Upper lobe of left lung (tissue), 6 donors: ENCODE measurements around the gene SYDE1. TPM values are rescaled to one million over a fixed set of nuclear protein-coding genes. Genes with fewer than 3 reads are reported as not detected.

Experiments used
- ATAC-seq, 2 donors: fragments of 200-7000 bp; cut with Tn5 transposase; one replicate each; pipeline ENCODE4 v1.9.1; 2022; ENCODE audit warnings: mild to moderate bottlenecking in 2 of 2, moderate library complexity in 2 of 2; ENCODE audit not compliant: low FRiP score in 2 of 2
- DNase-seq, 2 donors: peaks; one replicate each; pipeline ENCODE4 v3.0.0-alpha.2; 2019 to 2020
- H3K27ac ChIP-seq, 4 donors: fragments of 200-600 bp; sonication (generic); one replicate each; pipeline ENCODE4 v1.5.1; 2016 to 2019
- H3K27me3 ChIP-seq, 4 donors: fragments of 200-600 bp; sonication (generic); one replicate each; pipeline ENCODE4 v1.5.1; 2017 to 2019
- H3K36me3 ChIP-seq, 4 donors: fragments of 200-600 bp; sonication (generic); one replicate each; pipeline ENCODE4 v1.5.1; 2016 to 2019
- H3K4me1 ChIP-seq, 4 donors: fragments of 200-600 bp; sonication (generic); one replicate each; pipeline ENCODE4 v1.5.1; 2018 to 2019
- H3K4me3 ChIP-seq, 4 donors: fragments of 200-600 bp; sonication (generic); one replicate each; pipeline ENCODE4 v1.5.1; 2017 to 2019; ENCODE audit warnings: mild to moderate bottlenecking in 2 of 4, moderate library complexity in 1 of 4
- H3K9me3 ChIP-seq, 4 donors: fragments of 200-600 bp; sonication (generic); one replicate each; pipeline ENCODE4 v1.5.1; 2018 to 2019
- EP300 ChIP-seq, 4 donors: sonication (generic); formaldehyde crosslinking; IDR thresholded peaks; one replicate each; pipeline ENCODE4 v1.5.1; 2017; ENCODE audit warnings: antibody characterized with exemption in 4 of 4, control low read depth in 2 of 4
- POLR2A ChIP-seq, 4 donors: fragments of 450-650 bp; IDR thresholded peaks; one replicate each; pipeline ENCODE4 v1.5.1; 2016 to 2017; ENCODE audit warnings: antibody characterized with exemption in 4 of 4, mild to moderate bottlenecking in 2 of 4
- POLR2AphosphoS5 ChIP-seq, 2 donors: sonication (generic); formaldehyde crosslinking; IDR thresholded peaks; one replicate each; pipeline ENCODE4 v1.5.1; 2017; ENCODE audit warnings: antibody characterized with exemption in 2 of 2
- WGBS, 2 donors: methylation state at CpG; one replicate each; pipeline ENCODE4 v1.1.5; 2017 to 2018; 5-methylcytosine and 5-hydroxymethylcytosine counted together
- total RNA-seq, 6 donors: library from RNA; depleted of rRNA in 4 of 6; stranded (reverse); fragments of >200 nt in 4 of 6; gene quantifications; one replicate each; pipeline versions ENCODE4 v1.1.0 to v1.2.1, GENCODE V29; 2016 to 2021
- TF ChIP-seq, protein P1 (sequence below), 6 experiments: fragments of 450-650 bp in 4 of 6; fragments of 200-600 bp in 2 of 6; sonication (generic) in 2 of 6; IDR thresholded peaks; one replicate each; pipeline ENCODE4 v1.5.1; 2016 to 2019; ENCODE audit warnings: antibody characterized with exemption in 6 of 6
- donor health status: DM: no; HTN: no; CAD: no; lungs with moderate emphysema.
- donor health status: DM: no; HTN: yes; CAD: no; lungs with severe emphysema.

The SYDE1 gene
- total RNA-seq, 6 donors from 2014 or later = 7.0 to 28.4 (median 14.2) TPM

- H3K27ac ChIP-seq = no peak overlapping the region
- peaks cover 10 to 23% (median 16%) of the 10 kb centered on the region in 4 donors for H3K4me1 ChIP-seq
- 79 to 86% methylated on average over 1 of the region's 1 CpG for WGBS, 2 donors
- H3K9me3 ChIP-seq = no peaks in the 10 kb centered on the region
- ATAC-seq (no peak), DNase-seq (no peak)
- TF ChIP-seq EP300 (IDR thresholded peaks at IDR 0.05) (no peak), POLR2A (IDR thresholded peaks at IDR 0.05) (no peak), POLR2AphosphoS5 (IDR thresholded peaks at IDR 0.05) (no peak)
- TF ChIP-seq, protein P1, sequence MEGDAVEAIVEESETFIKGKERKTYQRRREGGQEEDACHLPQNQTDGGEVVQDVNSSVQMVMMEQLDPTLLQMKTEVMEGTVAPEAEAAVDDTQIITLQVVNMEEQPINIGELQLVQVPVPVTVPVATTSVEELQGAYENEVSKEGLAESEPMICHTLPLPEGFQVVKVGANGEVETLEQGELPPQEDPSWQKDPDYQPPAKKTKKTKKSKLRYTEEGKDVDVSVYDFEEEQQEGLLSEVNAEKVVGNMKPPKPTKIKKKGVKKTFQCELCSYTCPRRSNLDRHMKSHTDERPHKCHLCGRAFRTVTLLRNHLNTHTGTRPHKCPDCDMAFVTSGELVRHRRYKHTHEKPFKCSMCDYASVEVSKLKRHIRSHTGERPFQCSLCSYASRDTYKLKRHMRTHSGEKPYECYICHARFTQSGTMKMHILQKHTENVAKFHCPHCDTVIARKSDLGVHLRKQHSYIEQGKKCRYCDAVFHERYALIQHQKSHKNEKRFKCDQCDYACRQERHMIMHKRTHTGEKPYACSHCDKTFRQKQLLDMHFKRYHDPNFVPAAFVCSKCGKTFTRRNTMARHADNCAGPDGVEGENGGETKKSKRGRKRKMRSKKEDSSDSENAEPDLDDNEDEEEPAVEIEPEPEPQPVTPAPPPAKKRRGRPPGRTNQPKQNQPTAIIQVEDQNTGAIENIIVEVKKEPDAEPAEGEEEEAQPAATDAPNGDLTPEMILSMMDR (IDR thresholded peaks at IDR 0.05) = no peak
- no peak overlapping the region for H3K4me3 ChIP-seq
- peaks cover 0 to 3% (median 0%) of the 10 kb centered on the region in 4 donors for H3K27me3 ChIP-seq
- peaks cover 0 to 81% (median 67%) of the 10 kb centered on the region in 4 donors for H3K36me3 ChIP-seq
Observed at GRCh38 chr19:15111758-15112157, 4.6 kb downstream of the SYDE1 start.

DNA sequence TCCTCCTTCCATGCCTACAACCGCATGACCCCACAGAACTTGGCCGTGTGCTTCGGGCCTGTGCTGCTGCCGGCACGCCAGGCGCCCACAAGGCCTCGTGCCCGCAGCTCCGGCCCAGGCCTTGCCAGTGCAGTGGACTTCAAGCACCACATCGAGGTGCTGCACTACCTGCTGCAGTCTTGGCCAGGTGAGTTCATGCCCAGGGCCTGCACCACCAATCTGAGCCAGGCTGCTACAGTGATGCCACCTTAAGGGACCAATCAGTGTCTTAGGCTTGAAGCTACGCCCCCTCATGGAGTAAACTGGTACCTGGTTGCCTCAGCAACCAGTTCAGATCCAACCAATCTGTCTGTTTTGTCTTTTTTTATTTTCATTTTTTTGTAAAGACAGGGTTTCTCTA is 5.2 kb downstream of the SYDE1 start:
- Histone ChIP-seq H3K4me3 (no peak overlapping the region), H3K36me3 (peaks cover 6 to 87% (median 73%) of the 10 kb centered on the region in 4 donors), H3K4me1 (peaks cover 10 to 20% (median 15%) of the 10 kb centered on the region in 4 donors), H3K27me3 (peaks cover 0 to 2% (median 0%) of the 10 kb centered on the region in 4 donors), H3K27ac (no peak overlapping the region), H3K9me3 (no peaks in the 10 kb centered on the region)
- no peak for TF ChIP-seq EP300 (IDR thresholded peaks at IDR 0.05)
- TF ChIP-seq, protein P1 (IDR thresholded peaks at IDR 0.05) = no peak
- no peak for TF ChIP-seq POLR2AphosphoS5 (IDR thresholded peaks at IDR 0.05)
- no peak for TF ChIP-seq POLR2A (IDR thresholded peaks at IDR 0.05)
- 89 to 93% methylated on average over 11 of the region's 11 CpGs for WGBS, 2 donors
- ATAC-seq (no peak), DNase-seq (no peak)

GRCh38 chr19:15113245-15114152 is 6.3 kb downstream of the SYDE1 start:
- Histone ChIP-seq H3K4me3 (no peak overlapping the region), H3K4me1 (peaks cover 3 to 11% (median 9%) of the 10 kb centered on the region in 4 donors), H3K27ac (no peak overlapping the region), H3K36me3 (peaks cover 9 to 97% (median 83%) of the 10 kb centered on the region in 4 donors), H3K9me3 (no peaks in the 10 kb centered on the region), H3K27me3 (no peaks in the 10 kb centered on the region)
- peak in 1 of 2 donors; percentile 84 for DNase-seq
- no peak for ATAC-seq
- WGBS, 2 donors = 93 to 96% methylated on average over 55 to 57 of the region's 58 CpGs
- TF ChIP-seq EP300 (IDR thresholded peaks at IDR 0.05) = no peak

- Histone ChIP-seq H3K27me3 (no peaks in the 10 kb centered on the region), H3K27ac (peak overlapping the region in 1 of 4 donors; percentile 53), H3K4me1 (peaks cover 0 to 8% (median 2%) of the 10 kb centered on the region in 4 donors), H3K9me3 (no peaks in the 10 kb centered on the region), H3K4me3 (no peak overlapping the region), H3K36me3 (peaks cover 9 to 99% (median 88%) of the 10 kb centered on the region in 4 donors)
- no peak for ATAC-seq
- no peak for TF ChIP-seq POLR2A (IDR thresholded peaks at IDR 0.05)
- no peak for TF ChIP-seq POLR2AphosphoS5 (IDR thresholded peaks at IDR 0.05)
- no peak for TF ChIP-seq EP300 (IDR thresholded peaks at IDR 0.05)
- TF ChIP-seq, protein P1 (IDR thresholded peaks at IDR 0.05) = no peak
- 79 to 85% methylated on average over 7 of the region's 7 CpGs for WGBS, 2 donors
- no peak for DNase-seq
Observed at GRCh38 chr19:15114153-15114540, 6.9 kb downstream of the SYDE1 start.

DNA sequence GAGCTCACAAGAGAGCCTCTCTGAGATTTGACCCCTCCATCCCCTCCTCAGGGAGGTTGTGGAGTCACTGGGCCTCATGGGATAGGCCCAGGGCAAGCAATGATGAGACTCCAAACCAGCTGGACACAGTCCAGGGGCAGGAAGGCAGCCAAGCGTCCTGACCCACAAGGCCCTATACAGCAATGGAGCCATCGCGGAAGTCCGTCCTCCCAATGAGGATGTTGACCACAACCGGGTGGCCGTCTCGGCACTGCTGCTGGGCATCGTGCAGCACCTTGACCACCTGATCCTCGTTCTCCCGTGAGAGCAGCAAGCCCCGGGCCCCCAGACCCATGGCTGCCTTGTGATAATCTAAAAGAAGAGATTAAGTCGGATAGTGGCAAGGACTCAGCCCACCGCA is 7.9 kb downstream of the SYDE1 start:
- no peaks in the 10 kb centered on the region for H3K27me3 ChIP-seq
- no peak overlapping the region for H3K4me3 ChIP-seq
- peaks cover 0 to 8% (median 1%) of the 10 kb centered on the region in 4 donors for H3K4me1 ChIP-seq
- peaks cover 13 to 99% (median 87%) of the 10 kb centered on the region in 4 donors for H3K36me3 ChIP-seq
- no peak for ATAC-seq
- no peak for DNase-seq
- H3K9me3 ChIP-seq = no peaks in the 10 kb centered on the region
- TF ChIP-seq POLR2AphosphoS5 (IDR thresholded peaks at IDR 0.05) (no peak), POLR2A (IDR thresholded peaks at IDR 0.05) (no peak), EP300 (IDR thresholded peaks at IDR 0.05) (no peak)
- TF ChIP-seq, protein P1 (IDR thresholded peaks at IDR 0.05) = no peak
- H3K27ac ChIP-seq = peak overlapping the region; percentile 7 to 54 (median 44)
- WGBS, 2 donors = 52 to 73% methylated on average over 3 to 13 of the region's 13 CpGs
